ENCODE data around the gene ADAMTSL1. TPM values are rescaled to one million over a fixed set of nuclear protein-coding genes. Genes with fewer than 3 reads are reported as not detected.

Gene ADAMTSL1
- total RNA-seq, 2 donors from 2014 or later, result 3.4 to 3.8 TPM

- no peak for DNase-seq (ENCODE audit: low spot score)
- Histone ChIP-seq H3K27ac (no peak overlapping the region), H3K4me1 (no peaks in the 10 kb centered on the region), H3K36me3 (no peaks in the 10 kb centered on the region), H3K4me3 (no peak overlapping the region), H3K27me3 (no peaks in the 10 kb centered on the region), H3K9me3 (no peaks in the 10 kb centered on the region)
- TF ChIP-seq CTCF (IDR thresholded peaks at IDR 0.05), result no peak
These were observed 474.0 kb downstream of the ADAMTSL1 start for GRCh38 chr9:18947892-18948339.

GRCh38 chr9:18951936-18952335 lies 478.0 kb downstream of the ADAMTSL1 start:
- TF ChIP-seq CTCF (IDR thresholded peaks at IDR 0.05), result no peak
- DNase-seq (ENCODE audit: low spot score), result no peak
- Histone ChIP-seq H3K27ac (no peak overlapping the region), H3K36me3 (no peaks in the 10 kb centered on the region), H3K4me3 (no peak overlapping the region), H3K4me1 (no peaks in the 10 kb centered on the region), H3K9me3 (no peaks in the 10 kb centered on the region), H3K27me3 (no peaks in the 10 kb centered on the region)

- Histone ChIP-seq H3K36me3 (no peaks in the 10 kb centered on the region), H3K9me3 (no peaks in the 10 kb centered on the region), H3K27ac (no peak overlapping the region), H3K4me1 (no peaks in the 10 kb centered on the region), H3K4me3 (no peak overlapping the region), H3K27me3 (no peaks in the 10 kb centered on the region)
- no peak for TF ChIP-seq CTCF (IDR thresholded peaks at IDR 0.05)
- no peak for DNase-seq (ENCODE audit: low spot score)
These were observed 481.7 kb downstream of the ADAMTSL1 start for GRCh38 chr9:18955626-18956025.

Small RNA genes lying within 50 kb of the gene (microRNA-seq; reads per million reads assigned to microRNA genes)
- 0 reads per million in 2 donors for gene MIR3152 (ENCODE audit: borderline number of aligned reads in 2 of 2, borderline replicate concordance in 1 of 2)

All from right atrium auricular region (tissue), 2 donors.